Ishikawa (cell line): Measurements from ENCODE around the gene CHCHD4.

Experiments
- CEBPB ChIP-seq: IDR thresholded peaks from 2 replicates; pipeline ENCODE4 v1.6.1; 2012
- CREB1 ChIP-seq: IDR thresholded peaks from 2 replicates; pipeline ENCODE4 v1.6.1; 2012; ENCODE audit warnings: low read depth
- EGR1 ChIP-seq: IDR thresholded peaks from 2 replicates; pipeline ENCODE4 v1.6.1; 2012
- EP300 ChIP-seq: IDR thresholded peaks from 2 replicates; pipeline ENCODE4 v1.6.1; 2012; ENCODE audit warnings: borderline replicate concordance
- FOXM1 ChIP-seq: IDR thresholded peaks from 2 replicates; pipeline ENCODE4 v1.6.1; 2012; ENCODE audit warnings: low read depth, borderline replicate concordance
- NFIC ChIP-seq: IDR thresholded peaks from 2 replicates; pipeline ENCODE4 v1.6.1; 2012
- RAD21 ChIP-seq: IDR thresholded peaks from 2 replicates; pipeline ENCODE4 v1.6.1; 2012; ENCODE audit warnings: low read depth
- TAF1 ChIP-seq: IDR thresholded peaks from 2 replicates; pipeline ENCODE4 v1.6.1; 2012; ENCODE audit warnings: low read depth, mild to moderate bottlenecking
- TCF12 ChIP-seq: IDR thresholded peaks from 2 replicates; pipeline ENCODE4 v1.6.1; 2012; ENCODE audit warnings: low read depth
- TEAD4 ChIP-seq: IDR thresholded peaks from 2 replicates; pipeline ENCODE4 v1.6.1; 2012
- YY1 ChIP-seq: IDR thresholded peaks from 2 replicates; pipeline ENCODE4 v1.6.1; 2012; ENCODE audit warnings: low read depth
- ZBTB7A ChIP-seq: IDR thresholded peaks from 2 replicates; pipeline ENCODE4 v1.6.1; 2012; ENCODE audit warnings: low read depth
- TF ChIP-seq, protein P1 (sequence below): IDR thresholded peaks from 2 replicates; pipeline ENCODE4 v1.6.1; 2012
- TF ChIP-seq, protein P2 (sequence below): IDR thresholded peaks from 2 replicates; pipeline ENCODE4 v1.6.1; 2012
- TF ChIP-seq, protein P3 (sequence below): IDR thresholded peaks from 2 replicates; pipeline ENCODE4 v1.6.1; 2012; ENCODE audit warnings: low read depth, mild to moderate bottlenecking

Gene CHCHD4

DNA sequence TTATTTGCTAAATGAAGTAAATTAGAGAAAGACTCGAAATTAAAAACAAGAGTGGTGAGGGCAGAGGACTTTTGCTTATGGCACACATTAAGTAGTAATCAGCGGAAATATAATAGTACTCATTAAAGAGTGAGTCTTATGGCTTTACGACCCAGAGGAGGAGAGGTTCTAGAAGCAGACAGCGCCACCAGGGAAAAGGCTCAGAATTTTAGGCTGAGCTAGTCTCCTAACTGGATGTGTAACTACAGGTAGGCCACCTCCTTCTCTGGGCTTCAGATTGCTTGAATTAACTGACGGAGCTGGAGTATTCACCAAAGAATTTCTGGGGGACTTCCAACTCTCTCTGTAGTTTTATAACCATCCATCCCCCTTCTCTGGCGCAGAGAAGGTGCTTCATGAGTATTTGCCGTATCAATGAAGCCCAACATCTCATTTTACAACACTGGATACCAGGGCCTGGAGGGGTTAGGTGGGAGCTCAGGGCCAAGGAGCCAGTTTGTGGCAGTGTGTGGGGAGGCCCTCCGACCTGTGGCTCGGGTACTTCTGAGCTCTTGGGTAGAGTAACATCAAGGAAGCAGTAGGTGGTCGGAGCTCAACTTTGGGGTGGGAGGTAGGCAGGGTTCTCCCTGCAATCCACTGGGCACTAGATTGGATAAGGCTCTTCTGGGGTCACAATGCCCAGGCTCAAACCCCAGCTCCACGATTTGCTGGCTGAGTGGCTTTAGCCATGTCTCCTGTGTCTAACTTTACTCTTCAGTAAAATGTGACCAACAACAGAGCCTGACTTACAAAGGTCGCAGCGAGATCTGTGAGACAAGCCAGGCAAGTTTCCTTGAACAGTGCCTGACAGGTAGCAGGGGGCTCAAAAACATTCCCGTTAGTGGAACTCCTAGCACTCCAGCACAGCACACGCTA, 1.1 kb downstream of the CHCHD4 start:
- no peak for TF ChIP-seq TEAD4
- TF ChIP-seq, protein P1, sequence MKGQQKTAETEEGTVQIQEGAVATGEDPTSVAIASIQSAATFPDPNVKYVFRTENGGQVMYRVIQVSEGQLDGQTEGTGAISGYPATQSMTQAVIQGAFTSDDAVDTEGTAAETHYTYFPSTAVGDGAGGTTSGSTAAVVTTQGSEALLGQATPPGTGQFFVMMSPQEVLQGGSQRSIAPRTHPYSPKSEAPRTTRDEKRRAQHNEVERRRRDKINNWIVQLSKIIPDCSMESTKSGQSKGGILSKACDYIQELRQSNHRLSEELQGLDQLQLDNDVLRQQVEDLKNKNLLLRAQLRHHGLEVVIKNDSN, result no peak
- 0 out of 2 replicates have a peak, but pooled peaks have one; percentile 2 for TF ChIP-seq YY1

DNA sequence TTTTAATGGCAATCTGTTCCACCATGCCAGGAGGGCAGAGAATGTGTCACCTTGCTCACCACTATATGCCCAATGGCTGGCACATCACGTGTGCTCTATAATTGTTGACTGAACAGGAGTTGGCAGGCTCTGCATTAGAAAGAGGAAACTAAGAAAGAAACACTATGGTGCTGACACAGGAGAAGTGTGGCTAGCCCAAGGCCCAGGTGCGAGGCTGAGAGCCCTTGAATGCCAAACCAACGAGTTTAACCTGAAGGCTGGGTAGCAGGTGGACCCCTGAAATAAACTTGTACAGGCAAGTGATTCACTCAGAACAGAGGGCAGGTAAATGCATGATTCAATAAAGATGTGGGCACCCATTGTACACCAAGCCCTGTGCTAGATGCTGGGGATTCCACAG, 2.4 kb downstream of the CHCHD4 start:
- no peak for TF ChIP-seq TEAD4
- no peak for TF ChIP-seq CREB1
- TF ChIP-seq, protein P2, sequence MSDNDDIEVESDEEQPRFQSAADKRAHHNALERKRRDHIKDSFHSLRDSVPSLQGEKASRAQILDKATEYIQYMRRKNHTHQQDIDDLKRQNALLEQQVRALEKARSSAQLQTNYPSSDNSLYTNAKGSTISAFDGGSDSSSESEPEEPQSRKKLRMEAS, result no peak
- no peak for TF ChIP-seq ZBTB7A
- TF ChIP-seq NFIC, result no peak
- no peak for TF ChIP-seq EP300
- no peak for TF ChIP-seq TAF1
- TF ChIP-seq EGR1, result no peak
- TF ChIP-seq TCF12, result no peak

DNA sequence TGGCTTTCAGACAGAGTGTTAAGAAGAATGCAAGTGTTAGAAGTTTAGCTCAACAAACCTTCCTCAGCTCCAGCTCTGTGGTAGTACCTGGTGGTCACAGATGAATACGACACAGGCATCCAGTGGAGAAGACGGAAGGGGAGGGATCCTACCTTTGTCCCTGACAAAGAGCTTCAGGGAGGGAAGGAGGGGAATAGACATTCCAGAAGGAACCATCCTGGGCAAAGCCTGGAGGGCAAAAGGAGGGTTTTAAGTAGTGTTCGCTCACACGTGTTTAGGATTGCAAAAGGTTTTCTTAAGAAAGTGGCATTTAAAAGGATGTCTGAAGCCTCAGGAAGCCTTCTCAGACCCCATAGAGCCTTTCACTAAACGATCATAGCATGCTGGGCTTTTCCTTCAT, 2.8 kb downstream of the CHCHD4 start:
- TF ChIP-seq ZBTB7A (no peak), RAD21 (no peak), TEAD4 (no peak), TAF1 (no peak), CREB1 (no peak), FOXM1 (no peak), EGR1 (no peak), NFIC (no peak), CEBPB (no peak), TCF12 (no peak), EP300 (no peak), YY1 (no peak)
- TF ChIP-seq, protein P3, sequence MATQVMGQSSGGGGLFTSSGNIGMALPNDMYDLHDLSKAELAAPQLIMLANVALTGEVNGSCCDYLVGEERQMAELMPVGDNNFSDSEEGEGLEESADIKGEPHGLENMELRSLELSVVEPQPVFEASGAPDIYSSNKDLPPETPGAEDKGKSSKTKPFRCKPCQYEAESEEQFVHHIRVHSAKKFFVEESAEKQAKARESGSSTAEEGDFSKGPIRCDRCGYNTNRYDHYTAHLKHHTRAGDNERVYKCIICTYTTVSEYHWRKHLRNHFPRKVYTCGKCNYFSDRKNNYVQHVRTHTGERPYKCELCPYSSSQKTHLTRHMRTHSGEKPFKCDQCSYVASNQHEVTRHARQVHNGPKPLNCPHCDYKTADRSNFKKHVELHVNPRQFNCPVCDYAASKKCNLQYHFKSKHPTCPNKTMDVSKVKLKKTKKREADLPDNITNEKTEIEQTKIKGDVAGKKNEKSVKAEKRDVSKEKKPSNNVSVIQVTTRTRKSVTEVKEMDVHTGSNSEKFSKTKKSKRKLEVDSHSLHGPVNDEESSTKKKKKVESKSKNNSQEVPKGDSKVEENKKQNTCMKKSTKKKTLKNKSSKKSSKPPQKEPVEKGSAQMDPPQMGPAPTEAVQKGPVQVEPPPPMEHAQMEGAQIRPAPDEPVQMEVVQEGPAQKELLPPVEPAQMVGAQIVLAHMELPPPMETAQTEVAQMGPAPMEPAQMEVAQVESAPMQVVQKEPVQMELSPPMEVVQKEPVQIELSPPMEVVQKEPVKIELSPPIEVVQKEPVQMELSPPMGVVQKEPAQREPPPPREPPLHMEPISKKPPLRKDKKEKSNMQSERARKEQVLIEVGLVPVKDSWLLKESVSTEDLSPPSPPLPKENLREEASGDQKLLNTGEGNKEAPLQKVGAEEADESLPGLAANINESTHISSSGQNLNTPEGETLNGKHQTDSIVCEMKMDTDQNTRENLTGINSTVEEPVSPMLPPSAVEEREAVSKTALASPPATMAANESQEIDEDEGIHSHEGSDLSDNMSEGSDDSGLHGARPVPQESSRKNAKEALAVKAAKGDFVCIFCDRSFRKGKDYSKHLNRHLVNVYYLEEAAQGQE, result no peak
- TF ChIP-seq, protein P2, result no peak
- TF ChIP-seq, protein P1, result no peak

DNA sequence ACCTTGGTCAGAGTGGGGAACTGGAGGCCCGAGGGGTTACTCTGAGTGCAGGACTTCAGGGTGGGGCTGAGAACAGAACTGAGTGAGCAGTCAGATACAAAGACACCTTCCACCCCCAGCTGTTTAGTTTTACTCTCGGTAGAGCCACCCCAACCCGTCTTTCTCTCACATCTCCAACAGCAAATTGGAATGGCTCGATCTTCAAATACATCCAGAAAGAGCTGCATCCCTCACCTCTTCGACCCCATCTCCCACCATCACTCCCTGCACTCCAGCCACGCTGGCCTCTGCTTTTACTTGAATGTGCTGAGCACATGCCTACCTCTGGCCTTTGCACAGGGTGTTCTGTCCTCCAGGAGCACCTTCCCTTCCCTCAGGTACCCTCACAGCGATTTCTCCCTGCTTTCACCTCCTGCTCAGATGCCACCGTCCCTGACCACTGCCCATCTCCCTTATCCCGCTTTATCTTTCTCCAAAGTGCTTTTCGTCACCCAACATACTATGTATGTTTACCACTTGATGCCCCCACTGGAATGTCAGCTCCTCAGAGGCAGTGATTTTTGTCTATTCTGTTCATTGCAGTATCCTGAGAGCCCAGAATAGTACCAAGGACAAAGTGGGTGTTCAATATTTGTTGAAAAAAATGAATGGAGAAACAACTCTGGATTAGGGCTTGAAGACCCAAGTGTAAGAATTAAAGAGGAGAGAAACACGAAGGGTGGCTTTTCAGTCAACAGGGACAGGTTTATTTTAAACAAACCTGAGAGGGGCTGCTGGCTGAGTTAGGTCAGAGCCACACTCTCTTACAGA, 4.4 kb downstream of the CHCHD4 start:
- TF ChIP-seq RAD21, result no peak
- no peak for TF ChIP-seq CREB1
- TF ChIP-seq, protein P2, result no peak
- no peak for TF ChIP-seq EGR1
- TF ChIP-seq, protein P1, result no peak
- TF ChIP-seq, protein P3, result no peak
- TF ChIP-seq TCF12, result no peak
- no peak for TF ChIP-seq ZBTB7A
- no peak for TF ChIP-seq YY1
- no peak for TF ChIP-seq CEBPB
- no peak for TF ChIP-seq TEAD4
- TF ChIP-seq NFIC, result no peak
- TF ChIP-seq TAF1, result no peak
- no peak for TF ChIP-seq FOXM1
- TF ChIP-seq EP300, result no peak

DNA sequence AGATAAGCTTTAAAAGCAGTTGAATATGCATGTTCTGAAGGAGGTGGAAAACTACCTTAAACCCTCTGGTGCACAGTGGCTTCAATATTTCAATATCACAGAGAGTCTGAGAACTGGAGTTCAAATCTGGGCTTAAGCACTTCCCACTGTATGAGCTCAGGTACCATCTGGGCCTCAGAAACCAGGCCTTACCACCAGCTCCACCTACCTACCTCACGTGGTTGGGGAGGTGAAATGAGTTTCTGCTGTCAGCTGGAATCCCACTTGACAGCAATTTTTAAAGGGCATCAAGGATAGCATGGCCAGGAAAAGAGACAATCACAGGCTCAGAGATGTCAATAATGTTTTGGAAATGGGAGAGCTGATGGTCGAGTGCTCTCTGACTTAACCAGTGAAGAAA, 5.0 kb downstream of the CHCHD4 start:
- TF ChIP-seq ZBTB7A (no peak), NFIC (no peak), TAF1 (no peak), YY1 (no peak), EP300 (no peak), RAD21 (no peak)
- TF ChIP-seq, protein P1, result no peak
- TF ChIP-seq, protein P2, result no peak
